Lower leg skin (tissue), 4 donors: ENCODE data around the gene MOBP. TPM values are rescaled to one million over a fixed set of nuclear protein-coding genes. Genes with fewer than 3 reads are reported as not detected.
"Not testable (repeated sequence)": the region's sequence is repeated elsewhere in the genome, so short reads cannot be mapped to it uniquely, and the experiment has no call there.

ENCODE experiments used
- DNase-seq, 2 donors: peaks; one replicate each; pipeline ENCODE4 v3.0.0-alpha.2; 2019; ENCODE audit warnings: low spot score in 2 of 2
- H3K4me3 ChIP-seq: fragments of 200-600 bp; sonication (generic); 2 replicates; pipeline ENCODE4 v1.5.1; 2017; ENCODE audit warnings: mild to moderate bottlenecking, low read depth; ENCODE audit not compliant: poor library complexity, severe bottlenecking
- CTCF ChIP-seq, 3 donors: fragments of 450-650 bp; IDR thresholded peaks; one replicate each; pipeline ENCODE4 v1.5.1; 2016; ENCODE audit warnings: antibody characterized with exemption in 3 of 3, mild to moderate bottlenecking in 3 of 3, moderate library complexity in 2 of 3
- POLR2A ChIP-seq, 2 donors: fragments of 450-650 bp; IDR thresholded peaks; one replicate each; pipeline ENCODE4 v1.6.1; 2016 to 2017; ENCODE audit warnings: antibody characterized with exemption in 2 of 2, mild to moderate bottlenecking in 1 of 2, moderate library complexity in 1 of 2
- WGBS, 2 donors: methylation state at CpG; one replicate each; pipeline ENCODE4 v1.1.5; 2018; 5-methylcytosine and 5-hydroxymethylcytosine counted together
- intact Hi-C: fragments of 100-400 bp; cut with DNase I; formaldehyde crosslinking; loops from one replicate; pipeline ENCODE4 v1.15.0; 2023; ENCODE audit warnings: low total_unique reads
- total RNA-seq, 4 donors: library from RNA; depleted of rRNA; stranded (reverse); fragments of >200 nt; gene quantifications; one replicate each; pipeline ENCODE4 v1.1.0, GENCODE V29; 2016

The MOBP gene
- total RNA-seq, 4 donors from 2014 or later: 0.11 to 0.16 (median 0.13) TPM; not detected in 1

- TF ChIP-seq POLR2A (IDR thresholded peaks at IDR 0.05) (no peak), CTCF (IDR thresholded peaks at IDR 0.05) (no peak)
- WGBS, 2 donors: 57 to 64% methylated on average over 3 of the region's 3 CpGs
- H3K4me3 ChIP-seq: no peak overlapping the region
- intact Hi-C loops: no loop called here
- DNase-seq: no peak
Observed at GRCh38 chr3:39454591-39455217, 12.8 kb upstream of the MOBP start.

DNA sequence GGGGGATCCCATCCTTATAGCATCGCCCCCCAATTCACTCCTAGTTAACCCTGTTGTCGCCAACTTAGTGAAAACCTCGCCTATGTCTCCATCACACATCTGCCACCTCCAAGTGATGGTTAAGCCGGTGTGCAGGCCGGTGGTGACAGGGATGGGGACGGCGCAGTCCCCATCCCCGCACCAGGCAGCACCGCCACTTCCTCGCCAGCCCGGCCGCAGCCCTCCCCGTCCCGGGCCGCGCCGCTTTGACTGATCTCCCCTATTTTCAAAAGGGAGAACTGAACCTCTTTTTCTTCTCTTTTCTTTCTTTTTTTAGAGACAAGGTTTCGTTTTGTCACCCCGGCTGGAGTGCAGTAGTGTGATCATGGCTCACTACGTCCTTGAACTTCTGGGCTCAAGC lies 11.3 kb upstream of the MOBP start:
- TF ChIP-seq POLR2A (IDR thresholded peaks at IDR 0.05): no peak
- no peak for TF ChIP-seq CTCF (IDR thresholded peaks at IDR 0.05)
- intact Hi-C loops: no loop called here
- no peak for DNase-seq
- WGBS, 2 donors: 95% methylated on average over 20 of the region's 20 CpGs
- H3K4me3 ChIP-seq: no peak overlapping the region

DNA sequence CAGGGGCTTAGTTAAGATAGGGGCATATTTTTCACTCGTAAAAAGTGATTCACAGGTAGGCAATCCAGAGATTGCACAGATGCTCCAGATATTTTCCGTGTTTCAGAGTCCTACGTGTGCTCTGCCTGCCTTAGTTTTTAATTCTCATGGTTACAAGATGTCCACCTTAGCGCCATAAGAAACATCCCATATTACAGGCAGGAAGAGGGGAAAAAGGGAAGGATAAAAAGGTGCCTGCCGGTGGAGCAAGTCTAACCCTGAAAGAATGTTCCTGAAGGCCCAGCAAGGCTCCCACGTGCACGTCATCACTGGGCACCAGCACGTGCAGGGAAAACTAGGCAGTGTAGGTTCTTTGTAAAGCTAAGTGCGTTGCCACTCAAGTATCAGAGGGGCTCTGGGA lies 10.1 kb upstream of the MOBP start:
- WGBS, 2 donors: 83 to 85% methylated on average over 9 of the region's 9 CpGs
- TF ChIP-seq POLR2A (IDR thresholded peaks at IDR 0.05) (no peak), CTCF (IDR thresholded peaks at IDR 0.05) (no peak)
- intact Hi-C loops: no loop called here
- no peak for DNase-seq
- no peak overlapping the region for H3K4me3 ChIP-seq

DNA sequence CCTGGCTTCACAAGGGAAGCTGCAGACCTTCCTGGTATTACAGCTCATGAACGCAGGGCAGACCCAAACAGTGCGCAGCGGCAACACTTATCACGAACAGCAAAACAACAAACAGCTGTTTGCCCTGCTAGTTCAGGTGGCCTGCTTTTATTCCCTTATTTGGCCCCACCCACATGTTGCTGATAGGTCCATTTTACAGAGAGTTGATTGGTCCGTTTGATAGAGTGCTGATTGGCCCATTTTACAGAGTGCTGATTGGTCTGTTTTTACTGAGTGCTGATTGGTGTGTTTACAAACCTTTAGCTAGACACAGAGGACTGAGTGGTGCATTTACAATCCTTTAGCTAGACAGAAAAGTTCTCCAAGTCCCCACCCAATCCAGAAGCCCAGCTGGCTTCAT lies 8.9 kb upstream of the MOBP start:
- intact Hi-C loops, DNase-seq, H3K4me3 ChIP-seq: not testable (repeated sequence)
- 82 to 84% methylated on average over 5 of the region's 5 CpGs for WGBS, 2 donors

GRCh38 chr3:39460677-39461076 lies 6.8 kb upstream of the MOBP start:
- intact Hi-C loops: no loop called here
- TF ChIP-seq CTCF (IDR thresholded peaks at IDR 0.05): no peak
- TF ChIP-seq POLR2A (IDR thresholded peaks at IDR 0.05): no peak
- no peak for DNase-seq
- 63 to 66% methylated on average over 2 of the region's 2 CpGs for WGBS, 2 donors
- H3K4me3 ChIP-seq: no peak overlapping the region

GRCh38 chr3:39463269-39463668 lies 4.2 kb upstream of the MOBP start:
- TF ChIP-seq POLR2A (IDR thresholded peaks at IDR 0.05): no peak
- TF ChIP-seq CTCF (IDR thresholded peaks at IDR 0.05): no peak
- no peak for DNase-seq
- intact Hi-C loops: no loop called here
- no peak overlapping the region for H3K4me3 ChIP-seq
- WGBS, 2 donors: 0% methylated on average over 1 of the region's 1 CpG
